ENCODE results near the gene USP5.

DNA sequence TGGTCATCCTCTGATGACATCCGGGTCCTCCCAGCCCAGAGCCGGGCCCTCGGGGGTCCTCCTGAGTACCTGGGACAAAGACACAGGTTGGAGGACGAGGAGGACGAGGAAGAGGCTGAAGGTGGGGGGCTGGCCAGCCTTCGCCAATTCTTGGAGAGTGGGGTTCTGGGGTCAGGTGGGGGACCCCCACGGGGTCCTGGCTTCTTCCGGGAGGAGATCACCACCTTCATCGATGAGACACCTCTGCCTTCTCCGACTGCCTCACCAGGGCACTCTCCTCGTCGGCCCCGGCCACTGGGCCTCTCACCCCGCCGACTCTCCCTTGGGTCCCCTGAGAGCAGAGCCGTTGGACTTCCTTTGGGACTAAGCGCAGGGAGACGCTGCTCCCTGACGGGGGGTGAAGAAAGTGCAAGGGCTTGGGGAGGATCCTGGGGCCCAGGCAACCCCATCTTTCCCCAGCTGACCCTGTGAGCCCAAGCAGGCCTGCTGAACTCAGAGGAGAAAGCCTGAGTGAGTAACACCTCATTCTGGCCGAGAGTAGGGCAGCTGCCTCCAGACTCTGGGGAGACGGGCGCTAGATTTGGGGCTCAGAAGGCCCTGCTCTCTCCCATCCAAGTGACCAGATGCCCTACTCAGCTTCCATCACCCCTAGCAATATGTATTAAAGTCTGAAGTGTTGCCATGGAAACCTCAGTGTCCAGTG lies 25.1 kb upstream of the USP5 start:
- TF ChIP-seq, protein P1, sequence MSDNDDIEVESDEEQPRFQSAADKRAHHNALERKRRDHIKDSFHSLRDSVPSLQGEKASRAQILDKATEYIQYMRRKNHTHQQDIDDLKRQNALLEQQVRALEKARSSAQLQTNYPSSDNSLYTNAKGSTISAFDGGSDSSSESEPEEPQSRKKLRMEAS (IDR thresholded peaks at IDR 0.05) = no peak
- TF ChIP-seq, protein P2, sequence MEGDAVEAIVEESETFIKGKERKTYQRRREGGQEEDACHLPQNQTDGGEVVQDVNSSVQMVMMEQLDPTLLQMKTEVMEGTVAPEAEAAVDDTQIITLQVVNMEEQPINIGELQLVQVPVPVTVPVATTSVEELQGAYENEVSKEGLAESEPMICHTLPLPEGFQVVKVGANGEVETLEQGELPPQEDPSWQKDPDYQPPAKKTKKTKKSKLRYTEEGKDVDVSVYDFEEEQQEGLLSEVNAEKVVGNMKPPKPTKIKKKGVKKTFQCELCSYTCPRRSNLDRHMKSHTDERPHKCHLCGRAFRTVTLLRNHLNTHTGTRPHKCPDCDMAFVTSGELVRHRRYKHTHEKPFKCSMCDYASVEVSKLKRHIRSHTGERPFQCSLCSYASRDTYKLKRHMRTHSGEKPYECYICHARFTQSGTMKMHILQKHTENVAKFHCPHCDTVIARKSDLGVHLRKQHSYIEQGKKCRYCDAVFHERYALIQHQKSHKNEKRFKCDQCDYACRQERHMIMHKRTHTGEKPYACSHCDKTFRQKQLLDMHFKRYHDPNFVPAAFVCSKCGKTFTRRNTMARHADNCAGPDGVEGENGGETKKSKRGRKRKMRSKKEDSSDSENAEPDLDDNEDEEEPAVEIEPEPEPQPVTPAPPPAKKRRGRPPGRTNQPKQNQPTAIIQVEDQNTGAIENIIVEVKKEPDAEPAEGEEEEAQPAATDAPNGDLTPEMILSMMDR (IDR thresholded peaks at IDR 0.05) = no peak

Data from A549 (cell line).